NCI-H1417 (cell line): Measurements from ENCODE around the gene NANOG.
"Not testable (repeated sequence)": the region's sequence is repeated elsewhere in the genome, so short reads cannot be mapped to it uniquely, and the experiment has no call there.

Source experiments
- DNase-seq, 3 experiments: peaks; one replicate each; lab custom pipeline; 2025; lab: John Stamatoyannopoulos, UW

NANOG gene

DNA sequence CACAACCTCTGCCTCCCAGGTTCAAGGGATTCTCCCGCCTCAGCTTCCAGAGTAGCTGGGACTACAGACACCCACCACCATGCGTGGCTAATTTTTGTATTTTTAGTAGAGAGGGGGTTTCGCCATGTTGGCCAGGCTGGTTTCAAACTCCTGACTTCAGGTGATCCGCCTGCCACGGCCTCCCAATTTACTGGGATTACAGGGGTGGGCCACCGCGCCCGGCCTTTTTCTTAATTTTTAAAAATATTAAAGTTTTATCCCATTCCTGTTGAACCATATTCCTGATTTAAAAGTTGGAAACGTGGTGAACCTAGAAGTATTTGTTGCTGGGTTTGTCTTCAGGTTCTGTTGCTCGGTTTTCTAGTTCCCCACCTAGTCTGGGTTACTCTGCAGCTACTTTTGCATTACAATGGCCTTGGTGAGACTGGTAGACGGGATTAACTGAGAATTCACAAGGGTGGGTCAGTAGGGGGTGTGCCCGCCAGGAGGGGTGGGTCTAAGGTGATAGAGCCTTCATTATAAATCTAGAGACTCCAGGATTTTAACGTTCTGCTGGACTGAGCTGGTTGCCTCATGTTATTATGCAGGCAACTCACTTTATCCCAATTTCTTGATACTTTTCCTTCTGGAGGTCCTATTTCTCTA, at the start of gene NANOG:
TSS of gene NANOG (plus strand) at position 519 of the 645 bp plus-strand sequence. CDS start 213 bp downstream, outside the sequence.
- not testable (repeated sequence) for DNase-seq

DNA sequence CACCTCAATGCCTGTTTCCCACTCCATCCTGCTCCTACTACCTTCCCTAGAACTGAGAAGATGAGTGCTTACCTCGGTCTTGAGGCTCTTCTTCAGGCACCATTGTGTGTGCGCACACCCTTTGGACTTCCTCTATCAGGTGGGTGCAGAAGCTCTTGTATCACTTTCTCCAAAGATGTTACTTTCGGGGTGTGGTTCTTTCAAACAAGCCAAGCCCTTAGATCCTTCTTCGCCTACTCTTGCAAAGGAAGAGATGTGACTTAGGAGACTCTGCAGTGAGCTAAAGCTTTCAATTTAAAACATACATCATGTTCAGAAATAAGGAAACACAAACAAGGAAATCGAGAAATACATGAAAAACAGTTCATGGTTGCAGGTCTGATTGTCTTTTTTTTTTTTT, 42.0 kb upstream of the NANOG start, which contains the start of gene CLEC4C:
TSS of gene CLEC4C (minus strand) at position 130 of the 400 bp plus-strand sequence. CDS start at position 103, 27 bp downstream.
- DNase-seq, result no peak

DNA sequence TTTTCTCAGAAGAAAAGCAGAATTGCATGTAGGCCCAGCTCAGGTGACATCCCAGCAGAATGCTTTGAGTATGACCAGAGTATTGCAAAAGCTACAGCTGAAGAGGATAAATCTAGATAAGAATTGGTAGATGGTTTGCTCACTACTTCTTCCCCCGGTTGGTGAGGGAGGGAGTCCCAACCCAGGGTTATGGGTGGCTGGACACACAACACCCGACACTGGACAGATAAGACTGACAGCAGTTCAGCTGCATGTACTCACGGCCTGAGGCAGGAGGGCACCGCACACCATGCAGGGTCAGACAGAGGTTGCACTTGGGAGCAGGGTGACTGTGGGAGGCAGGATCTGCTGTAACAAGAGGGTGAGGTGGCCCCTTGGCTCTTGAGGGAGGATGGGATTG, 40.4 kb upstream of the NANOG start:
- DNase-seq, result no peak

DNA sequence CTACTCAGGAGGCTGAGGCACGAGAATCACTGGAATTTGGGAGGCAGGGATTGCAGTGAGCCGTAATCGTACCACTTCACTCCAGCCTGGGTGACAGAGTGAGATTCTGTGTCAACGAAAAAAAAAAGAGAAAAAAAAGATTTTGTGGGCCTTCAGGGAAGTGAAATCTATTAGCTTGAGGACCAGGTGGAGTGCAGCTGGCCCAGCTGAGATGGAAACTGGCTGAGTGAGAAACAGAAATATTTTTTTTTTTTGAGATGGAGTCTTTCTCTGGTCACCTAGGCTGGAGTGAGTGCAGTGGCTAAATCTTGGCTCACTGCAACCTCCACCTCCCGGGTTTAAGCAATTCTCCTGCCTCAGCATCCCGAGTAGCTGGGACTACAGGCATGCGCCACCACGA, 39.8 kb upstream of the NANOG start:
- DNase-seq, result no peak

DNA sequence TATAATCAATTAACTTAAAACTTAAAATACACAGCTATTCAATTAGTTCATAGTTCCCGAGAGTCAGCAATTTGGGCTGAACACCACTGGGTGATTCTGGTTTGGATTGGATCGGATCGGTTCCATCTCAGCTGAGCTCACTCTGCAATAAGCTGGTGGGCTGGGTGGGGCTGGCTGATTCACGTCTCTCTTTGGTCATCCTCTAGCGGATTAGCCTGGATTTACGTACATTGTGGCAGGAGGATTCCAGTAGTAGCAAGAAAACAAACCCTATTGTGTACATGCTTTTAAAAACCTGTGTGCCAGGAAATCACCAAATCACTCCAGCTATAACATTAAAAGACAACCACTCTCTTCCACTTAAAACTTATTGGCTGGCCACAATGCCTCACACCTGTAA, 38.9 kb upstream of the NANOG start:
- no peak for DNase-seq

DNA sequence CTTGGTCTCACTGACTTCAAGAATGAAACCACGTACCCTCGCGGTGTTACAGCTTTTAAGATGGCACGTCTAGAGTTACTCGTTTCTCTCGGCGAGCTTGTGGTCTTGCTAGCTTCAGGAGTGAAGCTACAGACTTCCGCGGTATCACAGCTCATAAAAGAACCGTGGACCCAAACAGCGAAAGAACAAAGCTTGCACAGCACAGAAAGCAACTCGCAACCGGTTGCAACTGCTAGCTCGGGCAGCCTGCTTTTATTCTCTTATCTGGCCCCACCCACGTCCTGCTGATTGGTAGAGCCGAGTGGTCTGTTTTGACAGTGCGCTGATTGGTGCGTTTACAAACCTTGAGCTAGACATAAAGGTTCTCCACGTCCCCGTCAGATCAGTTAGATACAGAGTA, 37.8 kb upstream of the NANOG start:
- DNase-seq, result no peak

DNA sequence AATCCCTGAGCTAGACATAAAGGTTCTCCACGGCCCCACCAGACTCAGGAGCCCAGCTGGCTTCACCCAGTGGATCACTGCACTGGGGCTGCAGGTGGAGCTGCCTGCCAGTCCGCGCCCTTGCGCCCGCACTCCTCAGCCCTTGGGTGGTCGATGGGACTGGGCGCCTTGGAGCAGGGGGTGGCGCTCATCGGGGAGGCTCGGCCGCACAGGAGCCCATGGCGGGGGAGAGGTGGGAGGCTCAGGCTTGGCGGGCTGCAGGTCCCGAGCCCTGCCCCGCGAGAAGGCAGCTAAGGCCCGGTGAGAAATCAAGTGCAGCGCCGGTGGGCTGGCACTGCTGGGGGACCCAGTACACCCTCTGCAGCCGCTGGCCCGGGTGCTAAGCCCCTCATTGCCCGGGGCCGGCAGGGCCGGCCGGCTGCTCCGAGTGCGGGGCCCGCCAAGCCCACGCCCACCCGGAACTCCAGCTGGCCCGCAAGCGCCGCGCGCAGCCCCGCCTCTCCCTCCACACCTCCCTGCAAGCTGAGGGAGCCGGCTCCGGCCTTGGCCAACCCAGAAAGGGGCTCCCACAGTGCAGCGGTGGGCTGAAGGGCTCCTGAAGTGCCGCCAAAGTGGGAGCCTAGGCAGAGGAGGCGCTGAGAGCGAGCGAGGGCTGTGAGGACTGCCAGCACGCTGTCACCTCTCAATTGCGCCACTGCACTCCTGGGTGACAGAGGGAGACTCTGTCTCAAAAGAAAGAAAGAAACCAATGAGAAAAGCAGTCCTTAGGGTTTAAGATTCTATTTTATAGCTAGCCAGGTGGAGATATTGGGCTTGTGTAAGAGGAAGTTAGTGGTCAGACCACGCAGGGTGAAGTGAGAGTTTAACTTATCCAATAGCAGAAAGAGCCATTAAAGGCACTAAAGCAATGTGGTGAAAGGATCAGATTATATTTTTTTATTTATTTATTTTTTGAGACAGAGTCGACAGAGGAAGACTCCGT, 37.0 kb upstream of the NANOG start:
- not testable (repeated sequence) for DNase-seq

DNA sequence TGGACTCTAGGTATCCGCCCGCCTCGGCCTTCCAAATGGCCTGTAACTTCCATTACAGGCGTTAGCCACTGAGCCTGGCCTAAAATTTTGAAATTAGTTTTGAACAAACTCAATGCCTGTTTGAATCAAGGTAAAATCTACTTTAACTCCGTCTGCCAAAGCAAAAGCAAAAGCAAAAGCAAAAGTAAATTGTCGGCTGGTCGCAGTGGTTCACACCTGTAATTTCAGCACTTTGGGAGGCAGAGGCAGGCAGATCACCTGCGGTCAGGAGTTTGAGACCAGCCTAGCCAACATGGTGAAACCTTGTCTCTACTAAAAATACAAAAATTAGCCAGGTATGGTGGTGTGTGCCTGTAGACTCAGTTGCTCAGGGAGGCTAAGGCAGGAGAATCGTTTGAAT, 33.5 kb upstream of the NANOG start:
- not testable (repeated sequence) for DNase-seq

DNA sequence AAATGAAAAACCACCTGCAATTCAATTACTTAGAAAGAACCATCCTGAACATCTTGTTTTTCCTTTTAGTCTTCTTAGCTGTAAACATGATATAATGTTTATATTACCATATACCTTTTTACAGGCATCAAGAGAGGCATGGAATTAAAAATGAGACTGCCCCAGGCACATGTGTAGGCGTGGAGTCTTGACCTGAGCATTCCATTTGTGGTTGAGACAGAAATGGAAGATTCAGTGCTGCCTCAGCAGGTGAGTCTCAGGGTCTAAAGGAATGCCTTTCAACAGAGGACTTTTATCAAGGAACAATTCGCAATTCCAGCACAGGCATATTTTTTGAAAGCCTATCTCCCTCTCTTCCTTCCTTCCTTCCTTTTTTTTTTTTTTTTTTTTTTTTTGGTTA, 32.2 kb upstream of the NANOG start:
- DNase-seq, result no peak

DNA sequence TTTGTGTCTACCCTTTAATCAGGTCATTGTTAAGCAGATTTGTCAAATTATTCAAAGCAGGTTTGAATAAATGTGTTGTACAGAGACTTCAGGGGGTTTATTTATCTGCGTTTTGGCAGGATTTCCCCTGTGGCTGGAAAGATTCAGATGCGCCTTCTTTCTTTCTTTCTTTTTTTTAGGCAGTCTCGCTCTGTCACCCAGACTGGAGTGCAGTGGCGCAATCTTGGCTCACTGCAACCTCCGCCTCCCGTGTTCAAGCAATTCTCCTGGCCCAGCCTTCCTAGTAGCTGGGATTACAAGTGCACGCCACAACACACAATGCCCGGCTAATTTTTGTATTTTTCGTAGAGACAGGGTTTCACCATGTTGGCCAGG, 30.4 kb upstream of the NANOG start:
- no peak for DNase-seq

DNA sequence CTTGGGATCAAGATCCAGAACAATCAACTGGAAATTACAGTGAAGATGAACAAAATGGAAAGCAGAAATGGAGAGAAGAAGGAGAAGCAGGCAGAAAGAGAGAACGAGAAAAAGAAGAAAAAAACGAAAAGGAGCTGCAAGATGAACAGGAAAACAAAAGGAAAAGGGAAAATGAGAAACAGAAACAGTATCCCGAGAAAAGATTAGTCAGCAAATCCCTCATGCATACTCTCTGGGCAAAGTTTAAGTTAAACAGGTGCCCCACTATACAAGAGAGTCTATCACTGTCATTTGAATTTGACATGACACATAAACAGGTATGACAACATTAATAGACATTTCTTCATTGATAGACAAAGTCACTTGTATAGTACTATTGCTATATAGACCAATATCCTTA, 19.2 kb upstream of the NANOG start:
- no peak for DNase-seq

DNA sequence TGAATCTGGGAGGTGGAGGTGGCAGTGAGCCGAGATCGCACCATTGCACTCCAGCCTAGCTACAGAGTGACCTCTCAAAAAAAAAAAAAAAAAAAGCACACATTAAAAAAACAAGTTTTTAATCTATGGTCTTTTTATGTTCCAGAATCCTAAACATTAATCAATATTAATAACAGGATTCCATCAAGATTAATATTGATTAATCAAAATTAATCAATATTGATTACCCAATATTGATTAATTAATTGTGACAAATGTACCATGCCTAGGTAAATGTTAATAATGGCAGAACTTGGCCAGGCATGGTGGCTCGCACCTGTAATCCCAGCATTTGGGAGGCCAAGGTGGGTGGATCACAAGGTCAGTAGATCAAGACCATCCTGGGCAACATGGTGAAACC, 7.9 kb upstream of the NANOG start:
- DNase-seq, result no peak

DNA sequence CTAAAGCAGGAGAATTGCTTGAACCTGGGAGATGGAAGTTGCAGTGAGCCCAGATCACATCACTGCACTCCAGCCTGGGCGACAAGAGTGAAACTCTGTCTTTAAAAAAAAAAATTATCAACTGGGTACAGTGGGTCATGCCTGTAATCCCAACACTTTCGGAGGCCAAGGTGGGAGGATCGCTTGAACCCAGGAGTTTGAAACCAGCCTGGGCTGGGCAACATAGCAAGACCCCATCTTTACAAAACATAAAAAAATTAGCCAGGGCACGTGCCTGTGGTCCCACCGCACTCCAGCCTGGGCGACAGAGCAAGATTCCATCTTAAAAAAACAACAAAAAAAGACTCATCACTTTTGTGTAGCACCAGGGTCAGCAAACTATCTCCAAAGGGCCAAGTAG, 7.1 kb upstream of the NANOG start:
- no peak for DNase-seq

DNA sequence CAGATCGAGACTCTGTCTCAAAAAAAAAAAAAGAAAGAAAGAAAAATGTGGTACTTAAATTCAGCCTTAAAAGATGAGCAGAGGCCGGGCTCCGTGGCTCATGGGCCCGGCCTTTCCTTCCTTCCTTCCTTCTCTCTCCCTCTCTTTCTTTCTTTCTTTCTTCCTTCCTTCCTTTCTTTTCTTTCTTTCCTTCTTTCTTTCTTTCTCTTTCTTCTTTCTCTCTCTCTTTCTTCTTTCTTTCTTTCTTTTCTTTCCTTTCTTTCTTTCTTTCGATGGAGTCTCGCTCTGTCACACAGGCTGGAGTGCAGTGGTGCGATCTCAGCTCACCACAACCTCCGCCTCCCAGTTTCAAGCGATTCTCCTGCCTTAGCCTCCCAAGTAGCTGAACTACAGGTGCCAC, 5.8 kb upstream of the NANOG start:
- DNase-seq, result not testable (repeated sequence)

DNA sequence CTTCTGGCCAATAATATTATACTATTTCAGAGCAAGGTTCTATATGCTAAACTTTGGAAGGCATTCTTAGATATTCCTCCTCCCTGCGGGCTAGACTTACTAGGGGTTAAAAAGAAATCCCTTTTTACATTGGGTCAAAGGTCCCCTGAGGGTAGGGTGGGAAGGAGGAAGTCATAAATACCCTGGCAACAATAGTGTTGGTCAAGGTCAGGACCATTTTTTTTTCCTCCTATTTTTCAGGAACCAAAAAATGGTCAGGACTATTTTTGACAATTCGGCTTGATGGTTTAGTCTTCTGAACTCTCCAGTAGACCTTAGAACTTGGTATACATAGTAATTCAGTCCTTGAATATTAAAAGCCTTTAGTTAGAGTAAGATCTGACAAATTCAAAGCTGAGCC, 4.5 kb upstream of the NANOG start:
- DNase-seq, result no peak

DNA sequence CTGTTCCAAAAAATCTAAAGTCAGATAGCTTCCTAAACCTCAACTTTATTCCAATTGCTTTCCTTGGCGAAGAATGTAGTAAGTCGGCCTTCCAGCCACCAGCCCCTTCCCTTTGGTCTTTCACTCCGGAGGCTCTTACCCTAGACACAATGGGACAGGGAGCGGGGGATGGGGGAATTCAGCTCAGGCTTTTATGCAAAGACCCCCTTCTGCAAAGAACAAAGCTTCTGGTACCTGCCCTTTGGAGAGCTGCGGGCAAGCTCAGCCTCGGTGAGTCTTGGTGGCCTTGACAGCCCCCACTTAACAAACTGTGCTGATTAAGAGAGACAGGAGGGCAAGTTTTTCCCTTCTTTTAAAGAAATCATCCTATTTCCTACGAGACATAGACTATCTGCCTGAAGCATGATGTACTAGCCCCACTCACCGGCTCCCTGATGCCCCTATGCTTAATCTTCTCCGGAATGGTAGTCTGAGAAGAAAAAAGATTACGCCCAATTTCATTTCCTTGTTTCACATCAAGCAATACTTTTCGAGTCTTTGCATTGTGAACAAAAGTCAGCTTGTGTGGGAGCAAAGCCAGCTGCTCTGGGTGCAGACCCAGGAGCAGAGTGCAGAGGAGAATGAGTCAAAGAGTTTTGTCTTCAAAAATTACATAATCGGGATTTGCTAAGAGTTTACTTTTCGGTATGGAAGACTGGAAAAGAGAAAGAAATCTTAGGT, 1.5 kb upstream of the NANOG start:
- DNase-seq, result no peak

DNA sequence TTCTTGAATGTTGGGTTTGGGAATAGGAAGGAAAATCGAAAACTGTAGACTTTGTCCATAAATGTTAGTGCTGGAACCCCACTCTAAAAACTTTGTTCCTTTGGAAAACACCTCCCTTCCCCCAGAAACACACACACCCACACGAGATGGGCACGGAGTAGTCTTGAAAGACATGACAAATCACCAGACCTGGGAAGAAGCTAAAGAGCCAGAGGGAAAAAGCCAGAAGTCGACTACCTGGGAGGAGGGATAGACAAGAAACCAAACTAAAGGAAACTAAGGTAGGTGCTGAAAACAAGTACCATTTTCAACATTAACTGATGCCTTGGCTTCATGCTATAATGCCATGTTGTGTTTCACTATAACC, 925 bp upstream of the NANOG start:
- no peak for DNase-seq

DNA sequence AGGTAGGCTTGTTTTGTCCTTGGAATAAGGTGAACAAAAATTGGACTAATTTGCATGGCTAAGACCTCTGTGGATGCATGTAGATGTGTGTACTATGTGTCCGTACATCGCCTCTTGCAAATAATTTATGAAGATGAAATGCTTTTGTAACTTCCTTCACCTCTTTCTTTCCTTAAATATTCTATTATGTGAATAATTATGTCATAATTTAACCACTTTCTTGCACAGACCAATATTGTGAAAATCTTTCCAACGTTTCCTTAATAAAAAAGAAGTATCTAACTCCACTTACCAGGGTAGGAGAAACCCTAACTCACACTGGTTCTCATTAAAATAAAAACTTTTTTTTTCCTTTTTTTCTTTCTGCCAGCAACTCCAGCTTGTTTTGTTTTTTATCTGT, 4.0 kb downstream of the NANOG start:
- DNase-seq, result no peak

DNA sequence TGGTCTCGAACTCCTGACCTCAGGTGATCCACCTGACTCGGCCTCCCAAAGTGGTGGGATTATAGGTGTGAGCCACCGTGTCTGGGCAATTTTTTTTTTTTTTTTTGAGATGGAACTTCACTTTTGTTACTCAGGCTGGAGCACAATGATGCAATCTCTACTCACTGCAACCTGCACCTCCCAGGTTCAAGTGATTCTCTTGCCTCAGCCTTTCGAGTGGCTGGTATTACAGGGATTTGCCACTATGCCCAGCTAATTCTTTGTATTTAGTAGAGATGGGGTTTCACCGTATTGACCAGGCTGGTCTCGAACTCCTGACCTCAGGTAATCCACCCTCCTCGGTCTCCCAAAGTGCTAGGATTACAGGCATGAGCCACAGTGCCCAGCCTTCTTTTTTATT, 8.1 kb downstream of the NANOG start:
- not testable (repeated sequence) for DNase-seq

DNA sequence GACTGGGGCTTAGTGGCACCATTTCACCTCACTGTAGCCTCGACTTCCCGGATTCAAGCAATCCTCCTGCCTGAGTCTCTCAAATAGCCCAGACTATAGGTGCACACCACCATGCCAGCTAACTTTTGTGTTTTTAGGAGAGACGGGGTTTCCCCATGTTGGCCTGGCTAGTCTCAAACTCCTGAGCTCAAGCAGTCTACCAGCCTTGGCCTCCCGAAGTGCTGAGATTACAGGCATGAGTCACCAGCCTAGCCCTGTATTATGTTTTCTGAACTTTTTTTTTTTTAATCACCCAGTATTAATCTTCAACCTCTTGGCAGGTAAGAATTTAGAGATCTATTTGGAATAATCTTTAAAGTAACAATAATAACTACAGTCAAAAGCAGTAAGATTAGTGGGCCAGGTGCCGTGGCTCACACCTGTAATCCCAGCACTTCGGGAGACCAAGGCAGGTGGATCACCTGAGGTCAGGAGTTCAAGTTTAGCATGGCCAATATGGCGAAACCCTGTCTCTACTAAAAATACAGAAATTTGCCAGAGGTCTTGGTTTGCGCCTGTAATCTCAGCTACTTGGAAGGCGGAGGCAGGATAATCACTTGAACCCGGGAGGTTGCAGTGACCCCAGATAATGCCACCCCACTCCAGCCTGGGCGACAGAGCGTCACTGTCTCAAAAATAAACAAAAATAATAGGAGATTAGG, 8.6 kb downstream of the NANOG start:
- DNase-seq, result no peak

DNA sequence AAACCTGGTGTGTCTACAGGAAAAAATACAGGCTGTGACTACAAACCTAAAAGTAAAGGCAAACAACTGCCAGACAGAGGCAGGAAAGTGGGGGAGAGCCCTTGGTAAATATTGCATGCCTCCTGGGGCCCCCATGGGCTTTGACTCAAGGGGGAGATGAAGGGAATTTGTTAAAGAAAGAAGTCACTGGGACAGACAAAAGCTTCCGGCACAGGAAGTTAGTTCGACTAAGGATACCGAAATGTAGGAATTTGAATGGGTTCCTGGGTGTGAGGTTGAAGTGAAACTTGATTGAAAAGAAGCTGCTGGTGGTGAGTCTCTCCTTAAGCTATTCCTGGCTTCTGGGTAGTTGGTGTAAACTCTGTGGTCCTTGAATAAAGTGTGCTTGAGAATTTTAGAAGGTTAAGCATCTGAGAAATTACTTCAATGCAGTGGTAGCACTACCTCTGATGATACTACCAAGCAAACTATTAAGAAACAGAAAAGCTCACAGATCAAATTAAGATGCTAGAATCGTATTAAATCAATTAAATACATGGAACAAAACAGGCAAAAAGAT, 9.6 kb downstream of the NANOG start:
- DNase-seq, result not testable (repeated sequence)

DNA sequence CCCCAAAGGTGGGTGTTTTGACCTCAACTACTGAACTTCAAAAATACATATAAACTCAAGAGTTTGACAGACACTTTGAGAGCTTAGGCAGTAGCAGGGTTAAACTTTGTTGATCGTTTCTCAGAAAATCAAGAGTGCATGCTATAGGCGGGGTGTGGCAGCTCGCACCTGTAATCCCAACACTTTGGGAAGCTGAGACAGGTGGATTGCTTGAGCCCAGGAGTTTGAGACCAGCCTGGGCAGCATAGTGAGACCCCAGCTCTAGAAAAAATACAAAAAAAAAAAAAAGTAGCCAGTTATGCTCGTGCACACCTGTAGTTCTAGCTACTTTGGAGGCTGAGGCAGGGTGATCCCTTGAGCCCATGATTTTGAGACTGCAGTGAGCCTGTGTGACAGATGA, 12.3 kb downstream of the NANOG start:
- DNase-seq, result no peak
